GM12865 (cell line): Measurements from ENCODE around the gene TTC1.

ENCODE experiments used
- DNase-seq: peaks from one replicate; pipeline ENCODE4 v3.0.0; 2010; ENCODE audit warnings: low read depth
- H3K4me3 ChIP-seq: 2 replicates; pipeline ENCODE4 v1.5.1; 2011; ENCODE audit warnings: mild to moderate bottlenecking, low read depth, low read length, control low read depth
- CTCF ChIP-seq: IDR thresholded peaks from 2 replicates; pipeline ENCODE4 v1.5.1; 2011; ENCODE audit warnings: low read length, control low read depth, low read depth, inconsistent platforms; ENCODE audit not compliant: insufficient read depth; ENCODE audit errors: missing control alignments

TTC1 gene

GRCh38 chr5:160042671-160043070 is 33.7 kb downstream of the TTC1 start:
- DNase-seq, result no peak
- H3K4me3 ChIP-seq, result no peak overlapping the region
- TF ChIP-seq CTCF, result no peak

GRCh38 chr5:160044391-160044804 is 35.5 kb downstream of the TTC1 start:
- no peak for DNase-seq
- TF ChIP-seq CTCF, result no peak
- no peak overlapping the region for H3K4me3 ChIP-seq

GRCh38 chr5:160044967-160045366 is 36.0 kb downstream of the TTC1 start:
- TF ChIP-seq CTCF, result no peak
- no peak overlapping the region for H3K4me3 ChIP-seq
- no peak for DNase-seq

GRCh38 chr5:160047423-160047822 is 38.5 kb downstream of the TTC1 start:
- TF ChIP-seq CTCF, result no peak
- H3K4me3 ChIP-seq, result no peak overlapping the region
- DNase-seq, result no peak

- no peak for TF ChIP-seq CTCF
- DNase-seq, result no peak
- H3K4me3 ChIP-seq, result no peak overlapping the region
Observed at GRCh38 chr5:160048131-160048530, 39.2 kb downstream of the TTC1 start.

GRCh38 chr5:160049099-160049498 is 40.2 kb downstream of the TTC1 start:
- no peak overlapping the region for H3K4me3 ChIP-seq
- DNase-seq, result no peak
- no peak for TF ChIP-seq CTCF

- no peak overlapping the region for H3K4me3 ChIP-seq
- no peak for TF ChIP-seq CTCF
- DNase-seq, result no peak
Observed at GRCh38 chr5:160054047-160054446, 45.1 kb downstream of the TTC1 start.
